Suprapubic skin (tissue), 3 donors: ENCODE results near the gene ARPC5L.

ENCODE experiments used
- EP300 ChIP-seq: sonication (generic); formaldehyde crosslinking; IDR thresholded peaks from one replicate; pipeline ENCODE4 v1.6.1; 2017; ENCODE audit warnings: antibody characterized with exemption
- POLR2A ChIP-seq, 2 donors: fragments of 450-650 bp; IDR thresholded peaks; one replicate each; pipeline ENCODE4 v1.6.1; 2017; ENCODE audit warnings: antibody characterized with exemption in 2 of 2, mild to moderate bottlenecking in 2 of 2, moderate library complexity in 2 of 2
- TF ChIP-seq, protein P1 (sequence below), 2 donors: fragments of 200-600 bp in 1 of 2; fragments of 450-650 bp in 1 of 2; sonication (generic) in 1 of 2; IDR thresholded peaks; one replicate each; pipeline ENCODE4 v1.5.1; 2016 to 2019; ENCODE audit warnings: antibody characterized with exemption in 2 of 2, mild to moderate bottlenecking in 1 of 2, moderate library complexity in 1 of 2

DNA sequence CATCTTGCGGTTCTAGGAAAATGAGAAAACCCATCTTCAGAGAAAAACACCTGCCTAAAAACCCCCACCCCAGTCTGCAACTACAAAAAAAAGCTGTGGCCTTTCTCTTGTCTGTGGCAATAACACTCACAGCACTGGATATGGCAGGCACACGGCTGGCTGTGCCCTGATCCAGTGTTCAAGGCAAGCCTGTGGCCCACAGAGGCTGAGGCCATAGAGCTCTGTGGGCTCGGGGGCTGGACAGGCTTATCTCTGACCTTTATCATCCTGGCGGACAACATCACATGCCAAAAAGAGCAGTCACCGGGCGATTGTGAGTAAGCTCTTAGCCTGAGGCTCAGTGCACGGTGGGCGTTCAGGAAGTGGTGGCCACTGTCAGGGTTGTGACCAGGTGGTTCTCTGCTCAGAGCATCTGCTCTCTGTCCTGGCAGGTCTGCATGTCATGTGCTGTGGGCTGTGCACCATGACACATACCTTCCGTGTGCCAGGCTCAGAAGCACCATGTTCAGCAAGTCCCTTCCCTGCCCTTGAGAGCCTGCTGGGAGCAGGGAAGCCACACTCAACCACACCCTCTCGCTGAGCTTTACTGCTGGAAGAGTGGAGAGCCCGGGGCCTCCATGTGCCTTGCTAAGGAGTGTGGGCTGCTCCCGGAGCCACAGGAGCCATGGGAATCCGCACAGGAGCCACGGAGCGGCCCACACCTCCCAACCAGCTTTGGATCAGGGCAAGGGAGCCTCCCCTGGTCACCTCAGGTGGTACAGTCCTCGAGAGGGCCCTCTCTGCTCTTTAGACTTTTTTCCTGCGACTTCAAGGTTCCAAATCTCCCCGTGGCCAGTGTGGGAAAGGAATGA, 43.3 kb upstream of the ARPC5L start:
- TF ChIP-seq, protein P1, sequence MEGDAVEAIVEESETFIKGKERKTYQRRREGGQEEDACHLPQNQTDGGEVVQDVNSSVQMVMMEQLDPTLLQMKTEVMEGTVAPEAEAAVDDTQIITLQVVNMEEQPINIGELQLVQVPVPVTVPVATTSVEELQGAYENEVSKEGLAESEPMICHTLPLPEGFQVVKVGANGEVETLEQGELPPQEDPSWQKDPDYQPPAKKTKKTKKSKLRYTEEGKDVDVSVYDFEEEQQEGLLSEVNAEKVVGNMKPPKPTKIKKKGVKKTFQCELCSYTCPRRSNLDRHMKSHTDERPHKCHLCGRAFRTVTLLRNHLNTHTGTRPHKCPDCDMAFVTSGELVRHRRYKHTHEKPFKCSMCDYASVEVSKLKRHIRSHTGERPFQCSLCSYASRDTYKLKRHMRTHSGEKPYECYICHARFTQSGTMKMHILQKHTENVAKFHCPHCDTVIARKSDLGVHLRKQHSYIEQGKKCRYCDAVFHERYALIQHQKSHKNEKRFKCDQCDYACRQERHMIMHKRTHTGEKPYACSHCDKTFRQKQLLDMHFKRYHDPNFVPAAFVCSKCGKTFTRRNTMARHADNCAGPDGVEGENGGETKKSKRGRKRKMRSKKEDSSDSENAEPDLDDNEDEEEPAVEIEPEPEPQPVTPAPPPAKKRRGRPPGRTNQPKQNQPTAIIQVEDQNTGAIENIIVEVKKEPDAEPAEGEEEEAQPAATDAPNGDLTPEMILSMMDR (IDR thresholded peaks at IDR 0.05) = no peak
- TF ChIP-seq POLR2A (IDR thresholded peaks at IDR 0.05) (no peak), EP300 (no peak)
